ES-I3 (cell line): ENCODE measurements around the gene STPG2.
"Not testable (repeated sequence)": the region's sequence is repeated elsewhere in the genome, so short reads cannot be mapped to it uniquely, and the experiment has no call there.

Source experiments
- H3K36me3 ChIP-seq: 2 replicates; pipeline ENCODE4 v1.6.1; 2013; ENCODE audit warnings: mild to moderate bottlenecking, low read length, control low read depth, moderate library complexity; ENCODE audit not compliant: insufficient read depth
- H3K4me1 ChIP-seq: 2 replicates; pipeline ENCODE4 v1.6.1; 2013; ENCODE audit warnings: mild to moderate bottlenecking, control low read depth, low read length; ENCODE audit not compliant: insufficient read depth
- H3K9ac ChIP-seq: 2 replicates; pipeline ENCODE4 v1.6.1; 2013; ENCODE audit warnings: low read depth, mild to moderate bottlenecking, low read length, moderate library complexity
- H3K9me3 ChIP-seq: 2 replicates; pipeline ENCODE4 v1.6.1; 2013; ENCODE audit warnings: mild to moderate bottlenecking, low read length, moderate library complexity; ENCODE audit not compliant: control insufficient read depth, insufficient read depth

STPG2 gene

GRCh38 chr4:97643179-97643578 is 500.1 kb downstream of the STPG2 start:
- Histone ChIP-seq H3K9ac (no peak overlapping the region), H3K9me3 (no peaks in the 10 kb centered on the region), H3K36me3 (no peaks in the 10 kb centered on the region), H3K4me1 (no peaks in the 10 kb centered on the region)

- H3K9ac ChIP-seq = no peak overlapping the region
- H3K4me1 ChIP-seq = no peaks in the 10 kb centered on the region
- no peaks in the 10 kb centered on the region for H3K9me3 ChIP-seq
- H3K36me3 ChIP-seq = no peaks in the 10 kb centered on the region
Measured at GRCh38 chr4:97639961-97640360, 503.3 kb downstream of the STPG2 start.

- not testable (repeated sequence) for H3K9me3 ChIP-seq, H3K4me1 ChIP-seq, H3K36me3 ChIP-seq
- H3K9ac ChIP-seq = peak overlapping the region; percentile 54; the same call in 1 of the 2 replicates
Measured at GRCh38 chr4:97633831-97634230, 509.4 kb downstream of the STPG2 start.

- Histone ChIP-seq H3K9ac (no peak overlapping the region), H3K9me3 (no peaks in the 10 kb centered on the region; the same call in 1 of the 2 replicates)
Measured at GRCh38 chr4:97627750-97628149, 515.5 kb downstream of the STPG2 start.

GRCh38 chr4:97624204-97624603 is 519.1 kb downstream of the STPG2 start:
- Histone ChIP-seq H3K36me3 (no peaks in the 10 kb centered on the region), H3K9me3 (no peaks in the 10 kb centered on the region; the same call in 1 of the 2 replicates), H3K4me1 (peaks cover 7% of the 10 kb centered on the region; the same call in 1 of the 2 replicates), H3K9ac (no peak overlapping the region)

More at GRCh38 chr4:97627750-97628149, 515.5 kb downstream of the STPG2 start:
- H3K4me1 ChIP-seq = peaks cover 7% of the 10 kb centered on the region; the same call in 1 of the 2 replicates
- no peaks in the 10 kb centered on the region for H3K36me3 ChIP-seq

- Histone ChIP-seq H3K4me1 (no peaks in the 10 kb centered on the region), H3K9me3 (no peaks in the 10 kb centered on the region), H3K36me3 (no peaks in the 10 kb centered on the region), H3K9ac (no peak overlapping the region)
Measured at GRCh38 chr4:97605932-97606331, 537.3 kb downstream of the STPG2 start.

GRCh38 chr4:97593248-97593647 is 550.0 kb downstream of the STPG2 start:
- H3K4me1 ChIP-seq = no peaks in the 10 kb centered on the region; the same call in 1 of the 2 replicates
- H3K36me3 ChIP-seq = no peaks in the 10 kb centered on the region
- no peak overlapping the region for H3K9ac ChIP-seq
- no peaks in the 10 kb centered on the region for H3K9me3 ChIP-seq

GRCh38 chr4:97590266-97590665 is 553.0 kb downstream of the STPG2 start:
- Histone ChIP-seq H3K9ac (no peak overlapping the region), H3K9me3 (no peaks in the 10 kb centered on the region), H3K4me1 (no peaks in the 10 kb centered on the region; the same call in 1 of the 2 replicates), H3K36me3 (no peaks in the 10 kb centered on the region)

- Histone ChIP-seq H3K36me3 (no peaks in the 10 kb centered on the region), H3K4me1 (no peaks in the 10 kb centered on the region; the same call in 1 of the 2 replicates)
Measured at GRCh38 chr4:97589481-97590196, 553.6 kb downstream of the STPG2 start.

GRCh38 chr4:97587912-97588311 is 555.4 kb downstream of the STPG2 start:
- Histone ChIP-seq H3K9ac (no peak overlapping the region), H3K4me1 (no peaks in the 10 kb centered on the region; the same call in 1 of the 2 replicates), H3K36me3 (no peaks in the 10 kb centered on the region)

More at GRCh38 chr4:97589481-97590196, 553.6 kb downstream of the STPG2 start:
- H3K9me3 ChIP-seq = no peaks in the 10 kb centered on the region
- no peak overlapping the region for H3K9ac ChIP-seq

GRCh38 chr4:97585274-97585673 is 558.0 kb downstream of the STPG2 start:
- no peaks in the 10 kb centered on the region; the same call in 1 of the 2 replicates for H3K4me1 ChIP-seq
- H3K9ac ChIP-seq = no peak overlapping the region
- H3K36me3 ChIP-seq = no peaks in the 10 kb centered on the region
- no peaks in the 10 kb centered on the region for H3K9me3 ChIP-seq

More at GRCh38 chr4:97587912-97588311, 555.4 kb downstream of the STPG2 start:
- H3K9me3 ChIP-seq = no peaks in the 10 kb centered on the region

- Histone ChIP-seq H3K9me3 (no peaks in the 10 kb centered on the region), H3K4me1 (no peaks in the 10 kb centered on the region), H3K9ac (no peak overlapping the region), H3K36me3 (no peaks in the 10 kb centered on the region)
Measured at GRCh38 chr4:97582890-97583289, 560.4 kb downstream of the STPG2 start.

GRCh38 chr4:97577004-97577403 is 566.3 kb downstream of the STPG2 start:
- Histone ChIP-seq H3K9ac (no peak overlapping the region), H3K36me3 (no peaks in the 10 kb centered on the region), H3K9me3 (no peaks in the 10 kb centered on the region), H3K4me1 (no peaks in the 10 kb centered on the region)

- Histone ChIP-seq H3K9me3 (no peaks in the 10 kb centered on the region), H3K4me1 (peaks cover 30% of the 10 kb centered on the region), H3K9ac (no peak overlapping the region), H3K36me3 (no peaks in the 10 kb centered on the region)
Measured at GRCh38 chr4:97560009-97560408, 583.3 kb downstream of the STPG2 start.

GRCh38 chr4:97558204-97558778 is 585.0 kb downstream of the STPG2 start:
- Histone ChIP-seq H3K9me3 (no peaks in the 10 kb centered on the region), H3K4me1 (peaks cover 30% of the 10 kb centered on the region), H3K9ac (no peak overlapping the region; the same call in 1 of the 2 replicates), H3K36me3 (no peaks in the 10 kb centered on the region)
